Erythroblast (primary cell): ENCODE results near the gene NLN.

ENCODE experiments used
- GATA1 ChIP-seq: IDR thresholded peaks from 2 replicates; pipeline ENCODE4 v1.6.1; 2011; ENCODE audit warnings: low read depth, mild to moderate bottlenecking, control low read depth, low read length, moderate library complexity
- POLR2A ChIP-seq: IDR thresholded peaks from 2 replicates; pipeline ENCODE4 v1.6.1; 2011; ENCODE audit warnings: mild to moderate bottlenecking, low read length

GRCh38 chr5:65854925-65855324 lies 132.9 kb downstream of the NLN start:
- no peak for TF ChIP-seq POLR2A
- no peak for TF ChIP-seq GATA1
